HL-60 (cell line): ENCODE results near the gene NPY4R2.
"Not testable (repeated sequence)": the region's sequence is repeated elsewhere in the genome, so short reads cannot be mapped to it uniquely, and the experiment has no call there.

ENCODE experiments used
- DNase-seq, 2 experiments: peaks; one replicate each; pipeline ENCODE4 v3.0.0-alpha.2; 2010 to 2020; ENCODE audit warnings: low read depth in 1 of 2, low spot score in 1 of 2
- H3K27ac ChIP-seq: fragments of 250-450 bp; sonication (Bioruptor Pico); replicated peaks from 2 replicates; pipeline ENCODE4 v1.5.1; 2020; ENCODE audit warnings: mild to moderate bottlenecking, moderate library complexity
- H3K27me3 ChIP-seq: fragments of 250-450 bp; sonication (Bioruptor Pico); 2 replicates; pipeline ENCODE4 v1.5.1; 2021; ENCODE audit warnings: mild to moderate bottlenecking, moderate library complexity; ENCODE audit not compliant: insufficient read depth, poor library complexity, severe bottlenecking
- H3K4me3 ChIP-seq: replicated peaks from 2 replicates; pipeline ENCODE4 v1.5.1; 2011; ENCODE audit warnings: mild to moderate bottlenecking, control low read depth, low read length; ENCODE audit not compliant: insufficient read depth
- SPI1 ChIP-seq: IDR thresholded peaks from 2 replicates; pipeline ENCODE4 v1.6.1; 2012; ENCODE audit warnings: low read depth, mild to moderate bottlenecking, borderline replicate concordance

The NPY4R2 gene

GRCh38 chr10:47947424-47947823 lies 29.0 kb downstream of the NPY4R2 start:
- not testable (repeated sequence) for H3K4me3 ChIP-seq, H3K27me3 ChIP-seq, H3K27ac ChIP-seq
- peak; percentile 6 to 15 for DNase-seq
- TF ChIP-seq SPI1, result peak; percentile 57

DNA sequence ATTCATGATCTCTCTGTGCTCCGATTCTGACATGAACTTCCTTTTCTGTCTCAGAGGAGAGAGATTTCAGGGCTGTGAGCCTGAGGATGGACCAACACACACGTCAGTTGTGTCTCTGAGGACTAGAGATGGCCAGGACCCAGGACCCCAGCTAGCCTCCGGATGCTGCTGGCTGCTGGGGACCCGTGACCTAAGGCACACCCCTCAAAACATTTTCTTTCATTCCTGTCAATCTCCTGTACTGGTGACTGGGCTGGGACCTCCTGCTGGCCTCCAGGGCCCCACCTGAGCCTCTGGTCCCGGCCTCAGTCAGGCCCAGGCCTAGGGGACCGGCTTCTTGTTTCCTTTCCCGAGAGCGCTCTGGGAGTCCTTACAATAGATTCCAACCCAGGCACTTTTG lies 38.7 kb downstream of the NPY4R2 start:
- H3K4me3 ChIP-seq, DNase-seq, H3K27me3 ChIP-seq, H3K27ac ChIP-seq: not testable (repeated sequence)

DNA sequence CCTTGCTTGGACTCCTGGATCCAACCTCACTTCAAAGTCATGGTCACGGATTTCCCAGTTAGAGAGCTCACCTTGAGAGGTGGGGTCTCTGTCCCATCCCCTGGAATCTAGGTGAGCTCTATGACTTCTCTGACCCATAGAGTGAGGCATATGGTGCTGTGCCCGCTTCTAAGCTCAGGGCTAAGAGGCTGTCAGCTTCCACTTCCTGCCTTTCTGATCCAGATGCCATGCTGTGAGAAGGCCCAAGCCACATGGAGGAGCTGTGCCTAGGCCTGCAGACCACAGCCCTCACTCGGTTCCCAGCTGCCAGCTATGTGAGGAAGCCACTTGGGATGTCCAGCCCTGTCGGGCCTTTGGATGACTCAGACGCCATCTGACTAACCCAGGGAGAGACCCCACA lies 41.2 kb downstream of the NPY4R2 start:
- not testable (repeated sequence) for H3K4me3 ChIP-seq

GRCh38 chr10:47960699-47961098 lies 42.2 kb downstream of the NPY4R2 start:
- not testable (repeated sequence) for DNase-seq, H3K27me3 ChIP-seq, H3K27ac ChIP-seq, H3K4me3 ChIP-seq

More for the DNA sequence above, 41.2 kb downstream of the NPY4R2 start:
- not testable (repeated sequence) for H3K27ac ChIP-seq, H3K27me3 ChIP-seq, DNase-seq

DNA sequence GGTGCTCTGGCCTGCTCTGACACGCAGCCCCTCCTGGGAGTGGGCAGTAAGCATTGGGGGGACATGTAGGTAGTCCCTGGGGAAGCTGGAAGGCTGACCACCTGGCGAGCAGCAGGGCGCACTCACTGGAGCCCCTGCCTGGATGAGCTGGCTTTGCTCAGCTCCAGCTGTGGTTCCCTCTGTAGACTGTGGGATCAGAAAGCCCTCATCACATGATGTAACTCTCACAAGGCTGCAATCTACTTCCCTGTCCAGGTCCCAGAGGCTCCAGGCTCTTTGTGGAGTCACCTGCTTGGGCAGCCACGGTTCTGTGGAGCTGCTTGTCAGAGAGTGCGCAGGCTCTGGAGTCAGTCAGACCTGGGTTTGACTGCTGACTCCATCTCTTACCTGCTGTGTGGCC lies 44.3 kb downstream of the NPY4R2 start:
- H3K27me3 ChIP-seq, result not testable (repeated sequence)

GRCh38 chr10:47964280-47965063 lies 46.0 kb downstream of the NPY4R2 start:
- not testable (repeated sequence) for H3K4me3 ChIP-seq, DNase-seq, H3K27ac ChIP-seq

More for the DNA sequence above, 44.3 kb downstream of the NPY4R2 start:
- not testable (repeated sequence) for H3K27ac ChIP-seq, DNase-seq, H3K4me3 ChIP-seq

DNA sequence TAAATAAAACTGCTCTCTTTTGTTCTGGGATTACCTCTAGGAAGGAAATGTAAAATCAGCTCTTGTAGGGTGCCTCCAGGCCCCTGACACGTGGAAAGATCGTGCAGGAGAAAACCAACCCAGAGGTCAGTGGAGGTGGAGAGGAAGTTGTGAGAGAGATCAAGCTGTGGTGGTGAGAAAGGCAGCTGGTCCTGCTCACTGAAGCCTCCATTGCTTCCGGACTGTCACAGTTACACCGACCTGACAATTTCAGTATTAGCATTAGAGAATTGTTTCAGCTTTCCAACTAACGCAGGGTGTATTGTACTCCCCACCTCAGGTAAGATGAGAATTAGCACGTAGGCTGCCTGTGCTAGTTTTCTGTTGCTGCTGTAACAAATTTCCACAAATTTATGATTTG lies 50.5 kb downstream of the NPY4R2 start:
- H3K27me3 ChIP-seq, H3K27ac ChIP-seq, H3K4me3 ChIP-seq: not testable (repeated sequence)
- DNase-seq, result peak in 1 of 2 experiments; percentile 14

More at GRCh38 chr10:47964280-47965063, 46.0 kb downstream of the NPY4R2 start:
- not testable (repeated sequence) for H3K27me3 ChIP-seq

DNA sequence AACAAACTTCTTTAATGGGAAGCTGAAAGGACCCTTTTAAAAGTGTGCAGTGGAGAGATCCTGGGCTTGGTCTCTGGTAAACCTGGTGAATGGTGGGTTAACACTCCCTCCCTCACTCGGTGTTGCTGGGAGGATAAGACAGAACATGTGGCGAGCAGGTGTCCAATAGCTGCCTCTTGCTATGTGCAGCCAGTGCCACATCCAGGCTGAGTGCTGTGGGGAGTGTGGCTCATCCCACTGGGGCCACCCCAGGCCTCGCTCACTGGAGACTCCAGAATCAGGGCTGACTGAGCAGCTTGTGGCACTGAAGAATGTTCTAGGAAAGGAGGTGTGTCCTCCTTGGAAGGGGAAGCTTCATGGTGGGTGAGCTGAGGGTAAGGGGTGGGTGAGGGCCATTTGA lies 51.6 kb downstream of the NPY4R2 start:
- H3K27ac ChIP-seq, H3K27me3 ChIP-seq, H3K4me3 ChIP-seq, DNase-seq: not testable (repeated sequence)

GRCh38 chr10:47971598-47971997 lies 53.1 kb downstream of the NPY4R2 start:
- H3K4me3 ChIP-seq, DNase-seq, H3K27ac ChIP-seq, H3K27me3 ChIP-seq: not testable (repeated sequence)

DNA sequence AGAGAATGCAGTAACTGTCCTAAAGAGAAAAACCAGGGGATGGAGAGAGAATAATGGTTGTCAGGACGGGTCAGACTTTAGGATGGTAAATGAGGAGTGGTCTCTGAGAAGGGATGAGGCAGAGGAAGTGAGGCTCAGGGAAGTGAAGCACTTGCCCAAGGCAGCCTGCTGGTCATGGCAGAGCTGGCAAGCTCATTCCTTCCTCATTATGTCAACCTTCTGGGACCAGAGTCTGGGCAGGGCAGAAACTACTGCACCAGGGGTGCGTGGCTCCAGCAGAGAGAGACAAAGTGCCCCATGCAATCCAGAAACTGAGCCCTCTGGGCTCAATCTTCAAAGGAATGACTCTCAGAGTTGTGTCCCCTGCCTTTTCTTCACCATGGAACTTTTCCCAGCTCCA lies 53.6 kb downstream of the NPY4R2 start:
- H3K27ac ChIP-seq, DNase-seq, H3K4me3 ChIP-seq, H3K27me3 ChIP-seq: not testable (repeated sequence)
